ENCODE results near the gene STXBP3.

GRCh38 chr1:108814343-108815125 lies 68.1 kb downstream of the STXBP3 start:
- TF ChIP-seq CTCF (IDR thresholded peaks at IDR 0.05) (no peak), EZH2 (IDR thresholded peaks at IDR 0.05; ENCODE audit: borderline replicate concordance, insufficient read depth, low read depth, low read length, poor library complexity, severe bottlenecking) (no peak)

Measured in B cell (primary cell).